ENCODE data around the gene CSMD2. TPM values are rescaled to one million over a fixed set of nuclear protein-coding genes. Genes with fewer than 3 reads are reported as not detected.

The CSMD2 gene
- total and polyA plus RNA-seq, 2 donors (not counting 1 experiment from before 2014, with no cell fraction given), result 2.2 to 7.6 TPM

DNA sequence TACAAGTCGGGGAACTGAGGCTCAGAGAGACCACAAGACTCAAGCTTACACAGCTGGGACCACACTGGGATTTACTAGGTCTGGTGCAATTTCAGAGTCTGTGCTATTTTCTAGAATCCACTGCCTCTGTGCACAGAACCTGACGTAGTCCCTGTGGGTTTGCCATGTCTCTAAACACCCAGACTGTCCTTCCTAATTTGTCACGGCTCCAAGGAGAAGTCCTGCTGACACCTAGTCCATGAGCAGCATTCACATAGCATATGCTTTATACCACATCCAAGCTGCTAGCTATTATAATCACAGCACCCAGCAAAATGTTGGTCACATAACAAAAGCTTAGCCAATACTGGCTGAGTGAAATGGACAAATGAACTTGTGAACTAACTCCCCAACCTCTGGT lies 380.2 kb downstream of the CSMD2 start:
- Histone ChIP-seq H3K4me1 (ENCODE audit: control insufficient read depth, extremely low read depth, insufficient read depth, low read length) (no peaks in the 10 kb centered on the region), H3K9ac (ENCODE audit: insufficient read depth, low read length) (no peak overlapping the region), H3K27me3 (ENCODE audit: control insufficient read depth, insufficient read depth, low read length) (no peaks in the 10 kb centered on the region), H3K4me2 (ENCODE audit: extremely low read depth, insufficient read depth, low read length) (no peak overlapping the region), H4K20me1 (ENCODE audit: control insufficient read depth, extremely low read depth, insufficient read depth, low read length) (no peaks in the 10 kb centered on the region), H3K4me3 (replicated peaks in 1 of 4; ENCODE audit: control extremely low read depth in 1 of 4, insufficient read depth in 1 of 4, low read depth in 3 of 4, low read length in 4 of 4) (no peak overlapping the region), H3K36me3 (ENCODE audit: control insufficient read depth, insufficient read depth, low read length) (no peaks in the 10 kb centered on the region), H2AFZ (ENCODE audit: low read length) (no peak overlapping the region), H3K27ac (ENCODE audit: insufficient read depth, low read length) (no peak overlapping the region), H3K9me3 (ENCODE audit: control insufficient read depth, insufficient read depth, low read depth, low read length) (no peaks in the 10 kb centered on the region), H3K79me2 (ENCODE audit: control insufficient read depth, insufficient read depth, low read length) (no peaks in the 10 kb centered on the region)
- no peak for TF ChIP-seq EZH2 (IDR thresholded peaks at IDR 0.05; ENCODE audit: low read length, missing control alignments)
- TF ChIP-seq, protein P1, sequence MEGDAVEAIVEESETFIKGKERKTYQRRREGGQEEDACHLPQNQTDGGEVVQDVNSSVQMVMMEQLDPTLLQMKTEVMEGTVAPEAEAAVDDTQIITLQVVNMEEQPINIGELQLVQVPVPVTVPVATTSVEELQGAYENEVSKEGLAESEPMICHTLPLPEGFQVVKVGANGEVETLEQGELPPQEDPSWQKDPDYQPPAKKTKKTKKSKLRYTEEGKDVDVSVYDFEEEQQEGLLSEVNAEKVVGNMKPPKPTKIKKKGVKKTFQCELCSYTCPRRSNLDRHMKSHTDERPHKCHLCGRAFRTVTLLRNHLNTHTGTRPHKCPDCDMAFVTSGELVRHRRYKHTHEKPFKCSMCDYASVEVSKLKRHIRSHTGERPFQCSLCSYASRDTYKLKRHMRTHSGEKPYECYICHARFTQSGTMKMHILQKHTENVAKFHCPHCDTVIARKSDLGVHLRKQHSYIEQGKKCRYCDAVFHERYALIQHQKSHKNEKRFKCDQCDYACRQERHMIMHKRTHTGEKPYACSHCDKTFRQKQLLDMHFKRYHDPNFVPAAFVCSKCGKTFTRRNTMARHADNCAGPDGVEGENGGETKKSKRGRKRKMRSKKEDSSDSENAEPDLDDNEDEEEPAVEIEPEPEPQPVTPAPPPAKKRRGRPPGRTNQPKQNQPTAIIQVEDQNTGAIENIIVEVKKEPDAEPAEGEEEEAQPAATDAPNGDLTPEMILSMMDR (conservative IDR thresholded peaks at IDR 0.05 in 1 of 2, IDR thresholded peaks at IDR 0.05 in 1 of 2; ENCODE audit: low read depth in 1 of 2, low read length in 2 of 2), result no peak
- DNase-seq (ENCODE audit: low read depth in 2 of 2), result no peak

DNA sequence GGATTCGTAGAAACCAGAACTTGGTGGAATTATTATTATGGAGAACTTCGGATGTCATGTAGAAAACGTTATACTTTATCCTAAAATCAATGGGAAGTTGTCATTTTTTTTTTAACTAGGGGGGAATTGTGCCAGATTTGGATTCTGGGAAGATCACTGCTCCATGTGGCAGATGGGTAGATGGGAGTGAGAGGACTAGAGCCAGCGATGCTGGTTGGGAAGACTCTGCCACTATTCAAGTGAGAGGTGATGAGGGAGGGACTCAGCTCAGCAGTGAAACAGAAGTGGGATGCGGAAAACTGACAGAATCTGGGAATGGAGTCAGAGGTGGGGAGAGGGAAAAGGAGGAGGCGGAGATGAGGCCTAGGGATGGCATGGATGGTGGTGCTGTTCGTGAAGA lies 382.3 kb downstream of the CSMD2 start:
- no peak for DNase-seq (ENCODE audit: low read depth in 2 of 2)
- no peak for TF ChIP-seq EZH2 (IDR thresholded peaks at IDR 0.05; ENCODE audit: low read length, missing control alignments)
- TF ChIP-seq, protein P1 (conservative IDR thresholded peaks at IDR 0.05 in 1 of 2, IDR thresholded peaks at IDR 0.05 in 1 of 2; ENCODE audit: low read depth in 1 of 2, low read length in 2 of 2), result no peak
- Histone ChIP-seq H3K9me3 (ENCODE audit: control insufficient read depth, insufficient read depth, low read depth, low read length) (no peaks in the 10 kb centered on the region), H4K20me1 (ENCODE audit: control insufficient read depth, extremely low read depth, insufficient read depth, low read length) (no peaks in the 10 kb centered on the region), H3K79me2 (ENCODE audit: control insufficient read depth, insufficient read depth, low read length) (no peaks in the 10 kb centered on the region), H3K4me2 (ENCODE audit: extremely low read depth, insufficient read depth, low read length) (no peak overlapping the region), H3K36me3 (ENCODE audit: control insufficient read depth, insufficient read depth, low read length) (no peaks in the 10 kb centered on the region), H3K9ac (ENCODE audit: insufficient read depth, low read length) (no peak overlapping the region), H3K27me3 (ENCODE audit: control insufficient read depth, insufficient read depth, low read length) (no peaks in the 10 kb centered on the region), H3K27ac (ENCODE audit: insufficient read depth, low read length) (no peak overlapping the region), H3K4me1 (ENCODE audit: control insufficient read depth, extremely low read depth, insufficient read depth, low read length) (no peaks in the 10 kb centered on the region), H3K4me3 (replicated peaks in 1 of 4; ENCODE audit: control extremely low read depth in 1 of 4, insufficient read depth in 1 of 4, low read depth in 3 of 4, low read length in 4 of 4) (no peak overlapping the region), H2AFZ (ENCODE audit: low read length) (no peak overlapping the region)

GRCh38 chr1:33781652-33782051 lies 383.4 kb downstream of the CSMD2 start:
- Histone ChIP-seq H3K79me2 (ENCODE audit: control insufficient read depth, insufficient read depth, low read length) (no peaks in the 10 kb centered on the region), H3K9ac (ENCODE audit: insufficient read depth, low read length) (no peak overlapping the region), H3K4me1 (ENCODE audit: control insufficient read depth, extremely low read depth, insufficient read depth, low read length) (no peaks in the 10 kb centered on the region)

More at GRCh38 chr1:33781652-33782051, 383.4 kb downstream of the CSMD2 start:
- H3K36me3 ChIP-seq (ENCODE audit: control insufficient read depth, insufficient read depth, low read length), result no peaks in the 10 kb centered on the region
- no peak overlapping the region for H3K27ac ChIP-seq (ENCODE audit: insufficient read depth, low read length)
- H3K4me2 ChIP-seq (ENCODE audit: extremely low read depth, insufficient read depth, low read length), result no peak overlapping the region
- no peak overlapping the region for H2AFZ ChIP-seq (ENCODE audit: low read length)
- no peaks in the 10 kb centered on the region for H3K9me3 ChIP-seq (ENCODE audit: control insufficient read depth, insufficient read depth, low read depth, low read length)
- no peak for TF ChIP-seq EZH2 (IDR thresholded peaks at IDR 0.05; ENCODE audit: low read length, missing control alignments)
- TF ChIP-seq, protein P1 (conservative IDR thresholded peaks at IDR 0.05 in 1 of 2, IDR thresholded peaks at IDR 0.05 in 1 of 2; ENCODE audit: low read depth in 1 of 2, low read length in 2 of 2), result no peak
- H4K20me1 ChIP-seq (ENCODE audit: control insufficient read depth, extremely low read depth, insufficient read depth, low read length), result no peaks in the 10 kb centered on the region
- no peak overlapping the region for H3K4me3 ChIP-seq (replicated peaks in 1 of 4; ENCODE audit: control extremely low read depth in 1 of 4, insufficient read depth in 1 of 4, low read depth in 3 of 4, low read length in 4 of 4)
- DNase-seq (ENCODE audit: low read depth in 2 of 2), result no peak
- H3K27me3 ChIP-seq (ENCODE audit: control insufficient read depth, insufficient read depth, low read length), result no peaks in the 10 kb centered on the region
